Keratinocyte (primary cell): ENCODE results near the gene WDR5. TPM values are rescaled to one million over a fixed set of nuclear protein-coding genes. Genes with fewer than 3 reads are reported as not detected.
"Not testable (repeated sequence)": the region's sequence is repeated elsewhere in the genome, so short reads cannot be mapped to it uniquely, and the experiment has no call there.

ENCODE experiments used
- DNase-seq: peaks from one replicate; pipeline ENCODE4 v3.0.0-alpha.2; 2011; ENCODE audit warnings: low read depth, missing footprints, low spot score
- FAIRE-seq: peaks from 2 replicates; lab custom pipeline; 2011; peaks lifted over from hg19 to GRCh38; lab: Jason Lieb, UNC
- H2AFZ ChIP-seq: 2 replicates; pipeline ENCODE4 v1.6.0; 2012; ENCODE audit warnings: low read length, control low read depth, inconsistent platforms; ENCODE audit not compliant: control insufficient read depth
- H3K27ac ChIP-seq: 2 replicates; pipeline ENCODE4 v1.5.1; 2011; ENCODE audit warnings: low read length; ENCODE audit not compliant: control insufficient read depth, insufficient read depth
- H3K27me3 ChIP-seq: 3 replicates; pipeline ENCODE4 v1.6.0; 2011; ENCODE audit warnings: low read length; ENCODE audit not compliant: control insufficient read depth, insufficient read depth; ENCODE audit errors: extremely low read depth
- H3K36me3 ChIP-seq, 2 experiments: 2 replicates in 1 of 2; 3 replicates in 1 of 2; pipeline ENCODE4 v1.5.1; 2011; ENCODE audit warnings: low read length in 2 of 2, mild to moderate bottlenecking in 1 of 2; ENCODE audit not compliant: control insufficient read depth in 2 of 2, insufficient read depth in 2 of 2; ENCODE audit errors: extremely low read depth in 1 of 2
- H3K4me1 ChIP-seq: 3 replicates; pipeline ENCODE4 v1.5.1; 2011; ENCODE audit warnings: low read length; ENCODE audit not compliant: control insufficient read depth, insufficient read depth; ENCODE audit errors: extremely low read depth
- H3K4me2 ChIP-seq: 3 replicates; pipeline ENCODE4 v1.6.0; 2011; ENCODE audit warnings: low read depth, low read length; ENCODE audit not compliant: control insufficient read depth, insufficient read depth; ENCODE audit errors: extremely low read depth
- H3K4me3 ChIP-seq, 3 experiments: fragments of 200-600 bp in 1 of 3; sonication (generic) in 1 of 3; 2 replicates in 2 of 3; 3 replicates in 1 of 3; pipeline ENCODE4 v1.5.1; 2011 to 2016; ENCODE audit warnings: low read length in 3 of 3, mild to moderate bottlenecking in 3 of 3, control low read depth in 2 of 3, inconsistent platforms in 1 of 3, low read depth in 1 of 3, mixed read lengths in 1 of 3, mixed run types in 1 of 3, moderate library complexity in 1 of 3; ENCODE audit not compliant: control insufficient read depth in 2 of 3, insufficient read depth in 2 of 3; ENCODE audit errors: extremely low read depth in 1 of 3
- H3K79me2 ChIP-seq: 2 replicates; pipeline ENCODE4 v1.6.0; 2012; ENCODE audit warnings: low read length; ENCODE audit not compliant: control insufficient read depth, insufficient read depth
- H3K9ac ChIP-seq: 3 replicates; pipeline ENCODE4 v1.6.0; 2011; ENCODE audit warnings: low read length; ENCODE audit not compliant: control insufficient read depth, insufficient read depth; ENCODE audit errors: extremely low read depth
- H3K9me1 ChIP-seq: 3 replicates; pipeline ENCODE4 v1.6.0; 2011; ENCODE audit warnings: low read length; ENCODE audit not compliant: control insufficient read depth, insufficient read depth; ENCODE audit errors: extremely low read depth
- H3K9me3 ChIP-seq: 2 replicates; pipeline ENCODE4 v1.5.1; 2012; ENCODE audit warnings: low read depth, low read length; ENCODE audit not compliant: control insufficient read depth
- H4K20me1 ChIP-seq: 3 replicates; pipeline ENCODE4 v1.6.0; 2011; ENCODE audit warnings: low read length; ENCODE audit not compliant: control insufficient read depth, insufficient read depth; ENCODE audit errors: extremely low read depth
- EZH2 ChIP-seq: IDR thresholded peaks from one replicate; pipeline ENCODE4 v1.6.1; 2012; ENCODE audit warnings: inconsistent platforms, mild to moderate bottlenecking, low read length, moderate library complexity
- dilution Hi-C: fragments of 300-500 bp; cut with MboI; formaldehyde crosslinking; loops from one replicate; pipeline ENCODE4 v1.7.0; 2020; ENCODE audit warnings: low sequenced_read_pairs; ENCODE audit not compliant: extremely low pct_ligation_motif_present
- polyA plus RNA-seq, 5 experiments: library from polyadenylated mRNA; depleted of rRNA in 3 of 5; stranded (reverse) in 3 of 5; stranded (forward) in 1 of 5; unstranded in 1 of 5; fragments of >200 nt; gene quantifications; 1 replicate in 1 of 5; 2 replicates in 3 of 5; 3 replicates in 1 of 5; pipeline versions ENCODE4 v1.2.1 to v1.2.3, GENCODE V29; 2011 to 2012; ENCODE audit warnings: missing spikeins in 2 of 5, low read depth in 1 of 5, low replicate concordance in 1 of 5
- TF ChIP-seq, protein P1 (sequence below), 3 experiments: IDR thresholded peaks in 1 of 3; conservative IDR thresholded peaks in 1 of 3; optimal IDR thresholded peaks in 1 of 3; 2 replicates in 2 of 3; 3 replicates in 1 of 3; pipeline versions ENCODE3 to v1.5.1; 2011; ENCODE audit warnings: low read length in 3 of 3, mild to moderate bottlenecking in 3 of 3, moderate library complexity in 2 of 3, control low read depth in 1 of 3, inconsistent platforms in 1 of 3; ENCODE audit not compliant: insufficient read depth in 2 of 3; ENCODE audit errors: extremely low read depth in 1 of 3

Gene WDR5
- polyA plus RNA-seq, 1 donor (not counting 4 experiments of a cell fraction or from before 2014, with no cell fraction given), result 31.2 TPM

DNA sequence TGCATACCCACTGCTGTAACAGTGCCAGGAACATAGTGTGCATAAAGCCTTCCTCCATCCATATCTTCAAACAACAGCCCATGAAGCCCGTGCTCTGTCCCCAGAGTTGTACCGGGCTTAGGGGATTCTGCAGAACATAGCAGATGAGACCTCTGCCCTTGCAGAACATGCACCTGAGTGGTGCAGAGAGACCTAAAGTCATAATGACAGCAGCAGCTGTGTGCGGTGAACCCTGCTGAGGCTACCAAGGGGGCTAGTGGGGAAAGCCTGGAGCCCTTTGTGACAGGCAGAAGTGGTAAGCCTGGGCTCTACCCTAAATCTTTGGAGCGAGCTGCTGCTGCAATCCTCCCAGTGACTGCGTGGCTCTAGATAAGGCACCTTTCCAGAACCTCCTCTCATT is 35.8 kb upstream of the WDR5 start:
- dilution Hi-C loops, result no loop called here
- no peak overlapping the region for H2AFZ ChIP-seq
- H3K27me3 ChIP-seq, result peaks cover 3% of the 10 kb centered on the region
- H3K9me3 ChIP-seq, result no peaks in the 10 kb centered on the region
- H3K4me2 ChIP-seq, result no peak overlapping the region
- no peaks in the 10 kb centered on the region for H3K79me2 ChIP-seq
- H3K36me3 ChIP-seq, result no peaks in the 10 kb centered on the region
- no peaks in the 10 kb centered on the region for H4K20me1 ChIP-seq
- H3K27ac ChIP-seq, result no peak overlapping the region
- FAIRE-seq, result no peak
- no peaks in the 10 kb centered on the region for H3K4me1 ChIP-seq
- no peak overlapping the region for H3K9ac ChIP-seq
- DNase-seq, result no peak
- H3K4me3 ChIP-seq, result no peak overlapping the region
- no peak for TF ChIP-seq EZH2
- TF ChIP-seq, protein P1, sequence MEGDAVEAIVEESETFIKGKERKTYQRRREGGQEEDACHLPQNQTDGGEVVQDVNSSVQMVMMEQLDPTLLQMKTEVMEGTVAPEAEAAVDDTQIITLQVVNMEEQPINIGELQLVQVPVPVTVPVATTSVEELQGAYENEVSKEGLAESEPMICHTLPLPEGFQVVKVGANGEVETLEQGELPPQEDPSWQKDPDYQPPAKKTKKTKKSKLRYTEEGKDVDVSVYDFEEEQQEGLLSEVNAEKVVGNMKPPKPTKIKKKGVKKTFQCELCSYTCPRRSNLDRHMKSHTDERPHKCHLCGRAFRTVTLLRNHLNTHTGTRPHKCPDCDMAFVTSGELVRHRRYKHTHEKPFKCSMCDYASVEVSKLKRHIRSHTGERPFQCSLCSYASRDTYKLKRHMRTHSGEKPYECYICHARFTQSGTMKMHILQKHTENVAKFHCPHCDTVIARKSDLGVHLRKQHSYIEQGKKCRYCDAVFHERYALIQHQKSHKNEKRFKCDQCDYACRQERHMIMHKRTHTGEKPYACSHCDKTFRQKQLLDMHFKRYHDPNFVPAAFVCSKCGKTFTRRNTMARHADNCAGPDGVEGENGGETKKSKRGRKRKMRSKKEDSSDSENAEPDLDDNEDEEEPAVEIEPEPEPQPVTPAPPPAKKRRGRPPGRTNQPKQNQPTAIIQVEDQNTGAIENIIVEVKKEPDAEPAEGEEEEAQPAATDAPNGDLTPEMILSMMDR (optimal IDR thresholded peaks at IDR 0.05 in 1 of 3, IDR thresholded peaks at IDR 0.05 in 1 of 3, conservative IDR thresholded peaks at IDR 0.05 in 1 of 3; ENCODE audit: extremely low read depth in 1 of 3, insufficient read depth in 2 of 3, low read length in 3 of 3), result no peak
- H3K9me1 ChIP-seq, result no peaks in the 10 kb centered on the region

DNA sequence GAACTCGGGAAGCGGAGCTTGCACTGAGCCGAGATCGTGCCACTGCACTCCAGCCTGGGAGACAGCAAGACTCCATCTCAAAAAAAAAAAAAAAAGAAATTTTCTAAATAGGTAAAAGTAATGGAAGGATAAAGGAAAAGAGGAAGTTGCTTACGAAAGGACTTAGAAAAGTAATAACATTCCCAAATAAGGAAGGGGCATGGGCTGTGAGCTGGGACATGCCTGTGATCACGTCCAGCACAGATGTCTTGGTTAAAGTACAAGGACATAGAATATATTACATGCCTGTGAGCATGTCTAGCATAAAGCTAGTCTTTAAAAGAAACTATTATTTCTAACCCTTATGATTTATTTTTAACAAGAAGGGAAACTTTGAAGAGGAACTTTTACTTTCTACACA is 34.7 kb upstream of the WDR5 start:
- DNase-seq, H3K9me1 ChIP-seq, H2AFZ ChIP-seq, H4K20me1 ChIP-seq, H3K4me2 ChIP-seq, H3K4me1 ChIP-seq, FAIRE-seq, H3K27ac ChIP-seq, H3K9me3 ChIP-seq, H3K27me3 ChIP-seq, dilution Hi-C loops, H3K4me3 ChIP-seq, H3K79me2 ChIP-seq, H3K9ac ChIP-seq, H3K36me3 ChIP-seq: not testable (repeated sequence)

DNA sequence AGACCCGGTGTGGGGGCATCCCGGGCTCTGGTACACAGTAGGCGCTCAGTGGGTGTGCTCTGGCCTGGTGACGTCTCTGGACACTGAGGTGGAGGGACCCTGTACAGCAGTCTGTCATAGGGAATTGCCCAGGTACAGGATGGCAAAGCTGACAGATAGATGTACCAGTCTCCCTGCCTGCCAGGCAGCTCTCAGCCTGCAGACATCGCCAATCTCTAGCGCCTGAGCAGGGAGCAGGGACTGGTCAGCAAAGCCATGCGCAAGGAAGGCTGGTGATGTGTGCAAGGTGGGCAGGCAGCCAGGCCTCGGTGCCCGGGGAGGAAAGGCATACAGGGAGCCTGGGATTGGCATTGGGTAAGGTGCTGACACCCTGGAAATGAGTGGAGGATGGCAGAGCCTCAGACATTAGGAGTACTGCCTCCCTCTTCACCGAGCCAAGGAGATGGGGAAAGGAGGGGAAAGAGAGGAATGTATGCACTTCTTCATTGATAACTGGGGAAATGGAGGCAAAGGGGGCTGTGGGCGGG is 34.2 kb upstream of the WDR5 start:
- Histone ChIP-seq H3K9me3 (no peaks in the 10 kb centered on the region), H3K27me3 (peaks cover 3% of the 10 kb centered on the region), H3K9me1 (no peaks in the 10 kb centered on the region), H3K36me3 (no peaks in the 10 kb centered on the region), H3K79me2 (no peaks in the 10 kb centered on the region), H2AFZ (no peak overlapping the region), H3K9ac (no peak overlapping the region), H4K20me1 (no peaks in the 10 kb centered on the region), H3K4me1 (no peaks in the 10 kb centered on the region), H3K4me3 (no peak overlapping the region), H3K27ac (no peak overlapping the region), H3K4me2 (no peak overlapping the region)
- dilution Hi-C loops, result no loop called here
- no peak for DNase-seq
- TF ChIP-seq, protein P1 (optimal IDR thresholded peaks at IDR 0.05 in 1 of 3, IDR thresholded peaks at IDR 0.05 in 1 of 3, conservative IDR thresholded peaks at IDR 0.05 in 1 of 3; ENCODE audit: extremely low read depth in 1 of 3, insufficient read depth in 2 of 3, low read length in 3 of 3), result no peak
- TF ChIP-seq EZH2, result no peak
- no peak for FAIRE-seq
